IMR-90 (cell line): ENCODE results near the gene FAM174B. TPM values are rescaled to one million over a fixed set of nuclear protein-coding genes. Genes with fewer than 3 reads are reported as not detected.

Experiments used
- ATAC-seq: fragments of 200-7000 bp; cut with Tn5 transposase; 2 replicates; pipeline ENCODE4 v1.9.1; 2020; ENCODE audit warnings: low read depth, mild to moderate bottlenecking, moderate library complexity
- Bru-seq: library from RNA; stranded (reverse); fragments of 400-500 nt; gene quantifications from one replicate; lab custom pipeline; 2021; lab: Mats Ljungman, UMichigan
- BruChase-seq, 2 experiments: library from RNA; stranded (reverse); fragments of 400-500 nt; gene quantifications; one replicate each; lab custom pipeline; 2021; lab: Mats Ljungman, UMichigan
- BruUV-seq: library from RNA; stranded (reverse); fragments of 400-500 nt; replicated peaks from 2 replicates; lab custom pipeline; 2021; lab: Mats Ljungman, UMichigan
- CTCF ChIA-PET: fragments of 300-600 bp; formaldehyde crosslinking; extraction: SDS; loops from one replicate; lab custom pipeline; 2021; ENCODE audit warnings: antibody characterized with exemption; lab: Yijun Ruan, JAX
- POLR2A ChIA-PET: fragments of 300-600 bp; sonication (Branson Sonifier 250); formaldehyde crosslinking; loops from one replicate; lab custom pipeline; 2022; ENCODE audit warnings: antibody characterized with exemption; ENCODE audit not compliant: unreplicated experiment; lab: Charles Lee
- DNase-seq: peaks from one replicate; pipeline ENCODE4 v3.0.0; 2013
- H2AFZ ChIP-seq: replicated peaks from 2 replicates; pipeline ENCODE3; 2013; ENCODE audit warnings: low read length, mild to moderate bottlenecking; ENCODE audit not compliant: poor library complexity
- H2AK5ac ChIP-seq: 2 replicates; pipeline ENCODE4 v1.6.1; 2013; ENCODE audit warnings: low read depth, low read length, inconsistent platforms
- H2AK9ac ChIP-seq: replicated peaks from 2 replicates; pipeline ENCODE3; 2013; ENCODE audit warnings: mild to moderate bottlenecking, low read depth, low read length, moderate library complexity; ENCODE audit not compliant: poor library complexity
- H2BK120ac ChIP-seq: 2 replicates; pipeline ENCODE4 v1.6.1; 2013; ENCODE audit warnings: low read depth, low read length, inconsistent platforms
- H2BK15ac ChIP-seq: 3 replicates; pipeline ENCODE4 v1.6.1; 2013; ENCODE audit warnings: low read depth, low read length, inconsistent platforms
- H2BK20ac ChIP-seq: 2 replicates; pipeline ENCODE4 v1.6.1; 2013; ENCODE audit warnings: low read depth, mild to moderate bottlenecking, inconsistent platforms, low read length, moderate library complexity
- H2BK5ac ChIP-seq: 2 replicates; pipeline ENCODE4 v1.6.1; 2013; ENCODE audit warnings: mild to moderate bottlenecking, low read depth, low read length, inconsistent platforms; ENCODE audit not compliant: poor library complexity, severe bottlenecking
- H3K14ac ChIP-seq: replicated peaks from 2 replicates; pipeline ENCODE4 v1.6.1; 2013; ENCODE audit warnings: low read depth, low read length, inconsistent platforms
- H3K18ac ChIP-seq: 2 replicates; pipeline ENCODE4 v1.6.1; 2013; ENCODE audit warnings: low read depth, low read length, control low read depth
- H3K23ac ChIP-seq: 2 replicates; pipeline ENCODE4 v1.6.1; 2013; ENCODE audit warnings: low read depth, low read length, inconsistent platforms
- H3K27ac ChIP-seq: 2 replicates; pipeline ENCODE4 v1.5.1; 2013; ENCODE audit warnings: mild to moderate bottlenecking, control low read depth, low read length; ENCODE audit not compliant: insufficient read depth
- H3K27me3 ChIP-seq: 2 replicates; pipeline ENCODE4 v1.6.1; 2013; ENCODE audit warnings: low read length; ENCODE audit not compliant: control insufficient read depth, insufficient read depth
- H3K36me3 ChIP-seq: 2 replicates; pipeline ENCODE4 v1.6.1; 2013; ENCODE audit warnings: low read length, mixed read lengths; ENCODE audit not compliant: control insufficient read depth, insufficient read depth
- H3K4ac ChIP-seq: 2 replicates; pipeline ENCODE4 v1.6.1; 2013; ENCODE audit warnings: low read depth, low read length, inconsistent platforms
- H3K4me1 ChIP-seq: 2 replicates; pipeline ENCODE4 v1.6.1; 2013; ENCODE audit warnings: low read length, mixed read lengths; ENCODE audit not compliant: control insufficient read depth, insufficient read depth
- H3K4me2 ChIP-seq: 2 replicates; pipeline ENCODE4 v1.6.1; 2013; ENCODE audit warnings: low read depth, mild to moderate bottlenecking, control low read depth, low read length, moderate library complexity
- H3K4me3 ChIP-seq: 2 replicates; pipeline ENCODE4 v1.5.1; 2013; ENCODE audit warnings: low read depth, mild to moderate bottlenecking, control low read depth, low read length, moderate library complexity; ENCODE audit not compliant: insufficient read depth
- H3K56ac ChIP-seq: 2 replicates; pipeline ENCODE4 v1.6.1; 2013; ENCODE audit warnings: low read length, inconsistent platforms; ENCODE audit not compliant: insufficient read depth; ENCODE audit errors: extremely low read depth
- H3K79me1 ChIP-seq, 2 experiments: 2 replicates each; pipeline ENCODE4 v1.6.1; 2013; ENCODE audit warnings: low read length in 2 of 2, inconsistent platforms in 1 of 2, low read depth in 1 of 2
- H3K9ac ChIP-seq: 2 replicates; pipeline ENCODE4 v1.6.1; 2013; ENCODE audit warnings: low read depth, low read length, control low read depth
- H3K9me1 ChIP-seq: 2 replicates; pipeline ENCODE4 v1.6.1; 2013; ENCODE audit warnings: low read length, inconsistent platforms; ENCODE audit not compliant: insufficient read depth
- H3K9me3 ChIP-seq: 2 replicates; pipeline ENCODE4 v1.6.1; 2013; ENCODE audit warnings: low read length; ENCODE audit not compliant: control insufficient read depth, insufficient read depth
- H4K20me1 ChIP-seq: 2 replicates; pipeline ENCODE4 v1.6.1; 2013; ENCODE audit warnings: low read length, inconsistent platforms; ENCODE audit not compliant: insufficient read depth
- H4K5ac ChIP-seq: 2 replicates; pipeline ENCODE4 v1.6.1; 2013; ENCODE audit warnings: mild to moderate bottlenecking, low read depth, low read length, control low read depth
- H4K8ac ChIP-seq, 2 experiments: 2 replicates each; pipeline ENCODE4 v1.6.1; 2013; ENCODE audit warnings: low read depth in 2 of 2, low read length in 2 of 2, control low read depth in 1 of 2, inconsistent platforms in 1 of 2
- H4K91ac ChIP-seq: 2 replicates; pipeline ENCODE4 v1.6.1; 2013; ENCODE audit warnings: low read depth, low read length, inconsistent platforms; ENCODE audit not compliant: insufficient read depth
- BHLHE40 ChIP-seq: fragments of 150-350 bp; IDR thresholded peaks from 2 replicates; pipeline ENCODE4 v1.6.1; 2016; ENCODE audit warnings: mild to moderate bottlenecking, low read depth, low read length
- CEBPB ChIP-seq: IDR thresholded peaks from 2 replicates; pipeline ENCODE4 v1.6.1; 2012; ENCODE audit warnings: low read depth, low read length, improper control_type of control experiment
- CTCF ChIP-seq: conservative IDR thresholded peaks from 2 replicates; pipeline ENCODE4 v1.5.1; 2012; ENCODE audit warnings: mild to moderate bottlenecking, low read depth, low read length, improper control_type of control experiment
- ELK1 ChIP-seq: fragments of 150-350 bp; IDR thresholded peaks from 2 replicates; pipeline ENCODE4 v1.6.1; 2016; ENCODE audit warnings: low read depth, mild to moderate bottlenecking, low read length, moderate library complexity, borderline replicate concordance
- FOS ChIP-seq: fragments of 150-350 bp; IDR thresholded peaks from 2 replicates; pipeline ENCODE4 v1.6.1; 2016; ENCODE audit warnings: low read depth, low read length
- MAZ ChIP-seq: IDR thresholded peaks from 2 replicates; pipeline ENCODE4 v1.6.1; 2012; ENCODE audit warnings: low read depth, mild to moderate bottlenecking, low read length, improper control_type of control experiment, moderate library complexity, borderline replicate concordance
- MXI1 ChIP-seq: IDR thresholded peaks from 2 replicates; pipeline ENCODE4 v1.6.1; 2012; ENCODE audit warnings: low read depth, mild to moderate bottlenecking, low read length, moderate library complexity, borderline replicate concordance
- POLR2A ChIP-seq: IDR thresholded peaks from 2 replicates; pipeline ENCODE4 v1.6.1; 2012; ENCODE audit warnings: mild to moderate bottlenecking, low read depth, low read length
- RAD21 ChIP-seq: IDR thresholded peaks from 2 replicates; pipeline ENCODE4 v1.6.1; 2012; ENCODE audit warnings: low read length, improper control_type of control experiment
- RCOR1 ChIP-seq: IDR thresholded peaks from 2 replicates; pipeline ENCODE4 v1.6.1; 2012; ENCODE audit warnings: mild to moderate bottlenecking, low read length, improper control_type of control experiment; ENCODE audit not compliant: insufficient replicate concordance
- RFX5 ChIP-seq: IDR thresholded peaks from 2 replicates; pipeline ENCODE4 v1.8.0; 2012; ENCODE audit warnings: low read depth, mild to moderate bottlenecking, low read length, moderate library complexity
- SMC3 ChIP-seq: fragments of 150-350 bp; IDR thresholded peaks from 2 replicates; pipeline ENCODE4 v1.6.1; 2016; ENCODE audit warnings: low read depth, mild to moderate bottlenecking, antibody characterized with exemption, low read length, moderate library complexity
- USF2 ChIP-seq: fragments of 150-350 bp; IDR thresholded peaks from 2 replicates; pipeline ENCODE4 v1.6.1; 2017; ENCODE audit warnings: mild to moderate bottlenecking, antibody characterized with exemption, low read length, low read depth
- WGBS, 2 experiments: methylation state at CpG; one replicate each; pipeline versions ENCODE4 v1.1.5 to v1.1.7; 2013; ENCODE audit warnings: missing lambda C conversion rate in 2 of 2; ENCODE audit not compliant: insufficient read length in 1 of 2; ENCODE audit errors: extremely low coverage in 2 of 2; 5-methylcytosine and 5-hydroxymethylcytosine counted together
- dilution Hi-C: fragments of 300-500 bp; cut with HindIII; formaldehyde crosslinking; loops from one replicate; pipeline ENCODE4 v1.14.3; 2018; ENCODE audit warnings: low sequenced_read_pairs; ENCODE audit not compliant: unreplicated experiment
- in situ Hi-C: fragments of 300-500 bp; cut with MboI; formaldehyde crosslinking; loops from 3 replicates; pipeline ENCODE4 v1.14.3; 2019; ENCODE audit warnings: low sequenced_read_pairs, inconsistent platforms, mixed read lengths
- intact Hi-C: fragments of 100-400 bp; cut with micrococcal nuclease; formaldehyde crosslinking; loops from 2 replicates; pipeline ENCODE4 v1.10.0; 2022
- long read RNA-seq: library from polyadenylated mRNA; unstranded; transcript quantifications from one replicate; pipeline ENCODE4 v2.0.0, GENCODE V29; 2021; ENCODE audit not compliant: unreplicated experiment
- polyA plus RNA-seq, 3 experiments: library from polyadenylated mRNA; depleted of rRNA; stranded (reverse); fragments of >200 nt; gene quantifications; 2 replicates each; pipeline ENCODE4 v1.2.3, GENCODE V29; 2012; ENCODE audit warnings: low replicate concordance in 1 of 3
- total RNA-seq: library from RNA; depleted of rRNA; stranded (reverse); fragments of >200 nt; gene quantifications from 2 replicates; pipeline ENCODE4 v1.2.3, GENCODE V29; 2012; rRNA removed

FAM174B gene
- total RNA-seq, result 0.18 and 0.56 TPM in 2 replicates
- polyA plus RNA-seq (2012; rRNA removed), result 0.56 and 0.99 TPM in 2 replicates
- polyA plus RNA-seq (2012; cell fraction: cytosol; rRNA removed), result 0.04 and 0.45 TPM in 2 replicates
- polyA plus RNA-seq (2012; cell fraction: nucleus; rRNA removed; ENCODE audit: low replicate concordance), result 0.13 and 1.2 TPM in 2 replicates
- percentile 24 among the genes with signal in this experiment for Bru-seq, nascent RNA
- BruChase-seq, experiment 1, labeled RNA remaining after a 6-hour chase, result percentile 23 among the genes with signal in this experiment
- percentile 21 among the genes with signal in this experiment for BruChase-seq, experiment 2, labeled RNA remaining after a 2-hour chase
- long read RNA-seq, partial matches to known transcripts, result 1 of 2 reads
- long read RNA-seq, other reads (novel, unspliced or antisense), result 0 of 2 reads

- CTCF ChIA-PET, result no interaction called here
- Histone ChIP-seq H3K36me3 (no peaks in the 10 kb centered on the region), H4K91ac (no peak within 1 kb of the TSS), H2AK9ac (no peak within 1 kb of the TSS), H3K79me1 (no peaks in the 10 kb centered on the region), H3K23ac (no peak within 1 kb of the TSS), H3K4ac (no peak within 1 kb of the TSS), H3K4me1 (no peaks in the 10 kb centered on the region), H3K27me3 (peaks cover 26% of the 10 kb centered on the region), H3K9me3 (no peaks in the 10 kb centered on the region), H3K9ac (no peak within 1 kb of the TSS), H2AFZ (peak within 1 kb of the TSS; percentile 63), H3K4me3 (peak within 1 kb of the TSS; percentile 43), H3K56ac (no peak within 1 kb of the TSS), H2BK5ac (no peak within 1 kb of the TSS), H4K8ac (no peak within 1 kb of the TSS), H3K4me2 (peak within 1 kb of the TSS; percentile 81; the same call in 1 of the 2 replicates), H3K18ac (no peak within 1 kb of the TSS), H2AK5ac (no peak within 1 kb of the TSS), H3K14ac (no peak within 1 kb of the TSS), H2BK20ac (no peak within 1 kb of the TSS), H4K20me1 (no peaks in the 10 kb centered on the region), H2BK120ac (no peak within 1 kb of the TSS), H3K27ac (no peak within 1 kb of the TSS), H4K5ac (no peak within 1 kb of the TSS), H3K9me1 (no peaks in the 10 kb centered on the region), H2BK15ac (no peak within 1 kb of the TSS)
- in situ Hi-C loops (no loop called here), intact Hi-C loops (no loop called here), dilution Hi-C loops (no loop called here)
- no TSS peak for BruUV-seq
- ATAC-seq (peak; percentile 66), DNase-seq (no peak)
- POLR2A ChIA-PET, result no interaction called here
- 4% methylated on average over 60 of the region's 100 CpGs; no CpG with 5 or more reads in 1 of the 2 experiments for WGBS, 2 experiments
- TF ChIP-seq MXI1, result no peak
- TF ChIP-seq RCOR1, result no peak
- no peak for TF ChIP-seq MAZ
- no peak for TF ChIP-seq CTCF
- no peak for TF ChIP-seq ELK1
- no peak for TF ChIP-seq RAD21
- TF ChIP-seq USF2, result no peak
- no peak for TF ChIP-seq RFX5
- no peak for TF ChIP-seq BHLHE40
- no peak for TF ChIP-seq CEBPB
- no peak for TF ChIP-seq POLR2A
- TF ChIP-seq FOS, result no peak
- TF ChIP-seq SMC3, result no peak
Observed at GRCh38 chr15:92655178-92655995, at the start of gene FAM174B. Gene FAM174B (minus strand): TSS chr15:92655775.
